Cardiac muscle cell (in vitro differentiated cells and primary cell): ENCODE data around the gene ECHS1. TPM values are rescaled to one million over a fixed set of nuclear protein-coding genes. Genes with fewer than 3 reads are reported as not detected.

Experiments used
- DNase-seq, 2 donors: peaks; one replicate each; pipeline versions ENCODE4 v3.0.0 to v3.0.0-alpha.2; 2010 to 2017; ENCODE audit warnings: low read depth in 1 of 2, low spot score in 1 of 2
- H3K27ac ChIP-seq: fragments of 200-600 bp; sonication (generic); 2 replicates; pipeline ENCODE4 v1.5.1; 2016
- H3K27me3 ChIP-seq: fragments of 200-600 bp; sonication (generic); 2 replicates; pipeline ENCODE4 v1.6.0; 2016; ENCODE audit warnings: control low read depth
- H3K36me3 ChIP-seq: fragments of 200-600 bp; sonication (generic); 2 replicates; pipeline ENCODE4 v1.5.1; 2016; ENCODE audit warnings: control low read depth
- H3K4me1 ChIP-seq: fragments of 200-600 bp; sonication (generic); 2 replicates; pipeline ENCODE4 v1.8.1; 2017; ENCODE audit warnings: low read depth, mild to moderate bottlenecking, mixed run types
- H3K4me3 ChIP-seq: fragments of 200-600 bp; sonication (generic); 2 replicates; pipeline ENCODE4 v1.5.1; 2016; ENCODE audit warnings: mild to moderate bottlenecking
- H3K9me3 ChIP-seq: fragments of 200-600 bp; sonication (generic); 2 replicates; pipeline ENCODE4 v1.5.1; 2017; ENCODE audit warnings: low read depth, mild to moderate bottlenecking, control low read depth
- CTCF ChIP-seq: IDR thresholded peaks from 2 replicates; pipeline ENCODE4 v1.5.1; 2012; ENCODE audit warnings: low read depth, mild to moderate bottlenecking, low read length
- polyA plus RNA-seq: library from polyadenylated mRNA; unstranded; fragments of >200 nt; fragmentation: Nextera tagmentation; extraction: Ambion mirVana; gene quantifications from 2 replicates; pipeline ENCODE4 v1.2.1, GENCODE V29; 2016
- total RNA-seq: library from RNA; depleted of rRNA; stranded (reverse); fragments of >200 nt; gene quantifications from 2 replicates; pipeline ENCODE4 v1.2.3, GENCODE V29; 2016

ECHS1 gene
- total and polyA plus RNA-seq, 2 experiments from 2014 or later = 111 to 243 TPM

DNA sequence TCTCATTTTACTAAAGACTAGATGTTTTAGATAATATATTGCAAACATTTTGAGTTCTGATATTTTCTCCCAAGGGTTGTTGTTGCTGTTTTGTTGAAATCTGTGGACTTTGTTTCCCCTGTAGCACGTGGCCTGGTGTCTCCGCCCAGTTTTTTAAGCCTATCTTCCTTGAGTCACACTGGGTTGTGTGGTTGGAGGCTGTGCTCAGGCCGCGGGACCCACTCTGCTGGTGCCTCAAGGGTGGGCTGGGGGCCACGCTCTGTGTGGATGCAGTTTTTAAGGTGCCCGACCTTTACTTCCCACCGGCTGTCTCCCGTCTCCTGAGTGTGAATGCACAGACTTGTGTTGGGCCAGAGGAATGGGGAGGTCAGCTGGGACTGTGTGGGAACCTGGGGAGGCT, 30.2 kb downstream of the ECHS1 start:
- H3K27me3 ChIP-seq = peaks cover 4% of the 10 kb centered on the region
- no peak overlapping the region for H3K4me3 ChIP-seq
- H3K9me3 ChIP-seq = no peaks in the 10 kb centered on the region
- no peaks in the 10 kb centered on the region for H3K4me1 ChIP-seq
- DNase-seq = no peak
- no peak overlapping the region for H3K27ac ChIP-seq
- TF ChIP-seq CTCF = no peak
- H3K36me3 ChIP-seq = no peaks in the 10 kb centered on the region

GRCh38 chr10:133341983-133342382, 31.2 kb downstream of the ECHS1 start:
- peaks cover 13% of the 10 kb centered on the region for H3K27me3 ChIP-seq
- no peak overlapping the region for H3K27ac ChIP-seq
- no peak for TF ChIP-seq CTCF
- DNase-seq = no peak
- H3K4me1 ChIP-seq = no peaks in the 10 kb centered on the region
- H3K36me3 ChIP-seq = no peaks in the 10 kb centered on the region
- H3K9me3 ChIP-seq = no peaks in the 10 kb centered on the region
- no peak overlapping the region for H3K4me3 ChIP-seq

- Histone ChIP-seq H3K9me3 (no peaks in the 10 kb centered on the region), H3K4me1 (peaks cover 3% of the 10 kb centered on the region), H3K27me3 (peaks cover 35% of the 10 kb centered on the region), H3K4me3 (no peak overlapping the region), H3K27ac (no peak overlapping the region), H3K36me3 (no peaks in the 10 kb centered on the region)
- no peak for DNase-seq
- no peak for TF ChIP-seq CTCF
These were observed 33.3 kb downstream of the ECHS1 start for GRCh38 chr10:133339708-133340380.

DNA sequence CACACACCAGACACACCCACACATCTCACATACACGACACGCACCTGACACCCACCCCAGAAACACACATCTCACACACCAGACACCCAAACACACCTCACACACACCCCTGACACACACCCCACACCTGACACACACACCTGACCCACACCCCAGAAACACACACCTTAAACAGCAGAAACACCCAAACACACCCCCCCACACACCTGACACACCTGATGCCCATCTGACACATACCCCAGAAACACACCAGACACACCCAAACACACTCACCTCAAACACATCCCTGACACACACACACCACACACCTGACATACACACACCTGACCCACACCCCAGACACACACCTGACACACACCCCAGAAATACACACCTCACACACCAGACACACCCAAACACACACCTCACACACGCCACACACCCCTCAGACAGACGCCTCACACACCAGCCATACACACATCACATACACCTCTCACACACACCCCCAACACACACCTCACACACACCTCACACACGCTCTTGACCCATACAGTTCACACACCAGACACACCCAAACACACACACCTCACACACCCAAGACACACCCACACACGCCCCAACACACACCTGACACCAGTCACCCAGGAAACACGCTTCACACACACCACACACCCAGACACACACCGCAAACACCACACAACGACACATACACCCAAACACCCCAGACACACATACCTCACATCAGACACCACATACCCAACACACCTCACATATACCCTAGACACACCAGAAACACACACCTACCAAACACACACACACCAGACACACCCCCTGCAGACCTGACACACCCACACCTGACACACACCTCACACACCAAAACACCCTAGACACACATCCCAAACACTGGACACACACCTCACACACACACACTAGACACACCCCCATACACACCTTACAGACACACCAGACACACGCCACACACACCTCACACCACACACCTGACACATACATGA, 34.8 kb downstream of the ECHS1 start:
- H3K27me3 ChIP-seq = peaks cover 42% of the 10 kb centered on the region

DNA sequence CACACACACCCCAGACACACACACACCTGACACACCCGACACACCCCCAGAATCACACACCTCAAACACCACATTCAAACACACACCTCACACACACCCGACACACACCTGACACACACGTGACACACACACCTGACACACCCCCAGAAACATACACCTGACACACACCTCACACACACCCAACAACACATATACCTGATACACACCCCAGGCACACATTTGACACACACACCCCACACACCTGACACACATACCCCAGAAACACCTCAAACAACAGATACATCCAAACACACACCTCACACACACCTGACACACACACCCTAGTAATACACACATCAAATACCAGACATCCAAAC, 35.8 kb downstream of the ECHS1 start:
- Histone ChIP-seq H3K36me3 (no peaks in the 10 kb centered on the region), H3K9me3 (no peaks in the 10 kb centered on the region), H3K27ac (no peak overlapping the region), H3K4me1 (peaks cover 3% of the 10 kb centered on the region), H3K27me3 (peaks cover 51% of the 10 kb centered on the region), H3K4me3 (no peak overlapping the region)
- no peak for TF ChIP-seq CTCF
- DNase-seq = no peak

More for the DNA sequence above, 34.8 kb downstream of the ECHS1 start:
- DNase-seq = no peak
- no peak for TF ChIP-seq CTCF
- no peaks in the 10 kb centered on the region for H3K36me3 ChIP-seq
- H3K4me1 ChIP-seq = peaks cover 3% of the 10 kb centered on the region
- H3K4me3 ChIP-seq = no peak overlapping the region
- no peaks in the 10 kb centered on the region for H3K9me3 ChIP-seq
- H3K27ac ChIP-seq = no peak overlapping the region
